NCI-H345 (cell line): Measurements from ENCODE around the gene AFAP1.

Experiments
- DNase-seq: peaks from one replicate; lab custom pipeline; 2025; lab: John Stamatoyannopoulos, UW

The AFAP1 gene

DNA sequence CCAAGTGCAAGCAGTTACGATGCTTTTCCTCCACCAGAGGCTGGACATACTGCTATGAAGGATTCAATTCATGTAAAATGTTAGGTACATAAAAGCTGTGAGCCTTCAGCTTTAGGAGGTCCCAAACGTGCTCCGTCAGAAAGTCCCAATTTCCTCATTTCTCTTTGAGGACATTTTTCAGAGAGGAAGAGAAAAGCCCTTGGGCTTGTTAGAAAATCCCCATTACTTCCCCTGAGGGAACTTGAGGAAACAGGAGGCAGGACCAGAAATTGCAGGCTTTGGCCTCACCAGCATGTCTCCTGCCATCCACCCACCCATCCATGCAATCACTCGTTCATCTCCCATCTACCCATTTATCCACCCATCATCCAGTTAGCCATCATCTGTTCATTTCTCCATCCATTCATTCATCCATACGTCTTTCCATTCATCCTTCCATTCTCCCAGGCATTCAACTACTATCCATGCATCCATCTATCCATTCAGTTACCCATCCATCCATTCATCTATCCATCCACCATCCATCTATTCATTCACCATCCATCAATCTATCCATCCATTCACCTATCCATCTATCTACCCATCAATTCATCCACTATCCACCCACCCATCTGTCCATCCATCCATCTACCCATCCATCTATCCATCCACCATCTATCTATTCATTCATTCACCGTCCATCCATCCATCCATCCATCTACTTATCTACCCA lies 223.5 kb downstream of the AFAP1 start:
- no peak for DNase-seq

GRCh38 chr4:7715271-7716009 lies 224.2 kb downstream of the AFAP1 start:
- DNase-seq, result no peak

GRCh38 chr4:7714738-7715137 lies 224.9 kb downstream of the AFAP1 start:
- no peak for DNase-seq

GRCh38 chr4:7714176-7714575 lies 225.5 kb downstream of the AFAP1 start:
- DNase-seq, result no peak

- DNase-seq, result no peak
Observed at GRCh38 chr4:7713757-7714156, 225.9 kb downstream of the AFAP1 start.

- no peak for DNase-seq
Observed at GRCh38 chr4:7712021-7712671, 227.5 kb downstream of the AFAP1 start.

DNA sequence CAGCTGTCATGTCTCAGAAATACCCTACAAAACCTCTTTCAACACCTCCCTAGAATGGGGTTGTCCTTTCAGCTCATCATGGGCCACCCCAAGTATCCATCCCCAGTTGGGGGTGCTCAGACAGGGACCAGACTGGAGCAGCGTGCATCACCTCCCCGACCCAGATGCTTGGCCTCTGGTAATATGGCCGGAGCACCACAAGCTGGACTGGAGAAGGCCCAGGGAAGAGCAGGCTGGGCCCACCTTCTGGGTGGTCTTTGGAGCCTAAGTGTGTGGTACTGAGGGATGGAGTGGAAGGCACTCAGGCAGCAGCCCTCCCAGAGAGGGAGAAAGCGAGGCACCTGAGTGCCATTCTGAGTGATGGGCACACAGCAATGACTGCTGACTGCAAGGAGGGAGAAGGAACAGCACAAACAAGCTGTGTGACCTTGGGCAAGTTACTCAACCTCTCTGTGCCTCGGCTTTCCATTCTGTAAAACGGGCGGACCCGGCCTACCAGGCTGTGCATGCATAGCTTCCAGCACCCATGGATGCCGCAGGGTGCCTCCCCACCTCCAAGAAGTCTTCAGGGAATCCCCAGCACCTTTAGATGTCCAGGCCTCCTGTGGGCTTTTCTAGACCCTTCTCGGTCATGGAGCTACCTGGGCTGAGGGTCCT lies 228.2 kb downstream of the AFAP1 start:
- no peak for DNase-seq

GRCh38 chr4:7710576-7711306 lies 228.9 kb downstream of the AFAP1 start:
- no peak for DNase-seq

DNA sequence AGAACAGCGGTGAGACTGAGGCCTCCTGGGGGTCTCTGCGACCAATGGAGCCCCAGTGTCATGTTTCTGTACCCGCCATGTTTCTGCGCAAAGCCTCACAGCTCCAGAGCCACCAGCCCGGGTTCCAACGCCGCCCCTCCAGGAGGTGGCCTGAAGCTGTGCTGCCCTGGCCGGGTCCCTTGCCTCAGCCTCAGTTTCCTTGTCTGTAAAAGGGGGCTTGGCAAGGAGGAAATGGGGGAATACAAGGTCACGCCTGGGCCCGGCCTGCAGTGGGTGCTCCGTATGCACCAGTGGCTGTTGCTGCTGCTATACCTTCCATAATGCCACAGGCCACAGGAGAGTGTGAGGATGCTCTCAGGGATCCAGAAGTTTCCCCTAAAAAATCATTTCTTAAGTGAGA lies 229.5 kb downstream of the AFAP1 start:
- no peak for DNase-seq

- DNase-seq, result no peak
Observed at GRCh38 chr4:7709431-7709830, 230.2 kb downstream of the AFAP1 start.

GRCh38 chr4:7708981-7709380 lies 230.7 kb downstream of the AFAP1 start:
- DNase-seq, result no peak
